Chondrocyte (in vitro differentiated cells): ENCODE data around the gene NADSYN1. TPM values are rescaled to one million over a fixed set of nuclear protein-coding genes. Genes with fewer than 3 reads are reported as not detected.
"Not testable (repeated sequence)": the region's sequence is repeated elsewhere in the genome, so short reads cannot be mapped to it uniquely, and the experiment has no call there.

Experiments used
- DNase-seq: peaks from one replicate; pipeline ENCODE4 v3.0.0; 2021; ENCODE audit warnings: mixed read lengths, low spot score
- H3K27ac Mint-ChIP-seq: one replicate; pipeline ENCODE4 v1.8.0; 2021; ENCODE audit warnings: mild to moderate bottlenecking, moderate library complexity, mixed read lengths; ENCODE audit not compliant: unreplicated experiment
- H3K27me3 Mint-ChIP-seq: 2 replicates; pipeline ENCODE4 v1.8.0; 2021; ENCODE audit warnings: low read depth, mixed read lengths
- H3K36me3 Mint-ChIP-seq: 2 replicates; pipeline ENCODE4 v1.8.0; 2021; ENCODE audit warnings: low read depth, mixed read lengths
- H3K4me1 Mint-ChIP-seq: 2 replicates; pipeline ENCODE4 v1.8.0; 2021; ENCODE audit warnings: low read depth, mild to moderate bottlenecking, mixed read lengths
- H3K4me3 Mint-ChIP-seq: one replicate; pipeline ENCODE4 v1.8.0; 2021; ENCODE audit warnings: mild to moderate bottlenecking, moderate library complexity, mixed read lengths; ENCODE audit not compliant: unreplicated experiment
- H3K9me3 Mint-ChIP-seq: 2 replicates; pipeline ENCODE4 v1.8.0; 2021; ENCODE audit warnings: low read depth, mixed read lengths
- CTCF ChIP-seq: fragments of 200-600 bp; sonication (generic); IDR thresholded peaks from 2 replicates; pipeline ENCODE4 v1.5.0; 2021; ENCODE audit warnings: antibody characterized with exemption, mild to moderate bottlenecking, moderate library complexity
- total RNA-seq: library from RNA; stranded (reverse); gene quantifications from 3 replicates; pipeline ENCODE4 v1.2.1, GENCODE V29; 2021

Gene NADSYN1
- total RNA-seq, 1 donor from 2014 or later: 38.8 TPM

DNA sequence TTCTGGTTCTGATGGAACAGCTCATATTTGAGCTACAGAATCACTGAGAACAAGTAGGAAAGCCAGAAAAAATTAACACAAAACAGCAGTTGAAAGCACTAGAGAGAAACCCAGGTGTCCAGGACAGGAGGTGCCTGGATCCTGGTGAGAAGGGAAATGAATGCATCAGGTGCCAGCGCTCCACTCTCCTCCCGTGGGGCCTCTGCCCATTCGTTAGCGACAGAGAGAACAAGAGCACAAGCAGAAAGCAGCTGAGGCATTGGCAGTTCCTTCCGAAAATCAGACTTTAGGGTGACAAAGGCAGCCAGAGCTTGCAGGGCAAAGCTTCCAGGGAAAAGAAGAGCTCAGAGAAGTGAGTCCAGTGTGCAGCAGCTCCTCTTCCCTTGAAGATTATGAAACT, 54.1 kb downstream of the NADSYN1 start:
- Mint-ChIP-seq H3K4me3 (no peak overlapping the region), H3K4me1 (peaks cover 2% of the 10 kb centered on the region), H3K27ac (no peak overlapping the region), H3K9me3 (peaks cover 44% of the 10 kb centered on the region), H3K27me3 (no peaks in the 10 kb centered on the region), H3K36me3 (peaks cover 27% of the 10 kb centered on the region)
- no peak for TF ChIP-seq CTCF
- peak; percentile 52 for DNase-seq

GRCh38 chr11:71518506-71519471, 65.8 kb downstream of the NADSYN1 start:
- H3K9me3 Mint-ChIP-seq: peaks cover 10% of the 10 kb centered on the region
- no peak overlapping the region for H3K27ac Mint-ChIP-seq
- H3K36me3 Mint-ChIP-seq: peaks cover 6% of the 10 kb centered on the region
- no peak for TF ChIP-seq CTCF
- no peaks in the 10 kb centered on the region for H3K27me3 Mint-ChIP-seq
- H3K4me1 Mint-ChIP-seq: no peaks in the 10 kb centered on the region
- H3K4me3 Mint-ChIP-seq: no peak overlapping the region
- peak; percentile 75 for DNase-seq

DNA sequence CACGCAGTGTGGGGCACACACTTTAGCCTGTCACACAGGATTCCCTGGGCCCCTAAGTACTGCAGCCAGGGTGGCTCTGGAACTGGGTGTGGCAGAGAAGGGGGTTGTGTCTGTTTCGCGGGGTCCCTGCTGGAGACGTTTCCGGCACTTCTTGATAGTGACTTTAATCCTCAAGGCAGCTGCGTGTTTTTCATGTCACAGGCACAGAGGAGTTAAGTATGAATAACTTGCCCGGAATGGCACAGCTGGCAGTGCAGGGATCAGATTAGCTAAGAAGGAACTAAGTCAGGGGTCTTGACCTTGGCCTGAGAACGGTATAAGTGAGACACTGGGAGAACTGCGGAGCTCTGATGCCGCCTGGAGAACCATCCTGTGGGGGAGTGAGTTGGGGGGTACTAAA, 66.5 kb downstream of the NADSYN1 start:
- Mint-ChIP-seq H3K4me3 (no peak overlapping the region), H3K27me3 (no peaks in the 10 kb centered on the region), H3K4me1 (no peaks in the 10 kb centered on the region), H3K36me3 (peaks cover 6% of the 10 kb centered on the region), H3K9me3 (peaks cover 7% of the 10 kb centered on the region), H3K27ac (no peak overlapping the region)
- TF ChIP-seq CTCF: no peak
- DNase-seq: peak; percentile 41

- DNase-seq: peak; percentile 17
- no peak for TF ChIP-seq CTCF
- Mint-ChIP-seq H3K9me3 (peaks cover 10% of the 10 kb centered on the region), H3K36me3 (peaks cover 6% of the 10 kb centered on the region), H3K4me1 (no peaks in the 10 kb centered on the region), H3K4me3 (no peak overlapping the region), H3K27me3 (peaks cover 10% of the 10 kb centered on the region), H3K27ac (no peak overlapping the region)
These were observed 72.4 kb downstream of the NADSYN1 start for GRCh38 chr11:71525188-71525937.

GRCh38 chr11:71525938-71526495, 73.0 kb downstream of the NADSYN1 start:
- no peak overlapping the region for H3K27ac Mint-ChIP-seq
- no peak overlapping the region for H3K4me3 Mint-ChIP-seq
- H3K9me3 Mint-ChIP-seq: peaks cover 10% of the 10 kb centered on the region
- no peaks in the 10 kb centered on the region for H3K4me1 Mint-ChIP-seq
- TF ChIP-seq CTCF: no peak
- peak; percentile 37 for DNase-seq
- peaks cover 6% of the 10 kb centered on the region for H3K36me3 Mint-ChIP-seq
- peaks cover 10% of the 10 kb centered on the region for H3K27me3 Mint-ChIP-seq

DNA sequence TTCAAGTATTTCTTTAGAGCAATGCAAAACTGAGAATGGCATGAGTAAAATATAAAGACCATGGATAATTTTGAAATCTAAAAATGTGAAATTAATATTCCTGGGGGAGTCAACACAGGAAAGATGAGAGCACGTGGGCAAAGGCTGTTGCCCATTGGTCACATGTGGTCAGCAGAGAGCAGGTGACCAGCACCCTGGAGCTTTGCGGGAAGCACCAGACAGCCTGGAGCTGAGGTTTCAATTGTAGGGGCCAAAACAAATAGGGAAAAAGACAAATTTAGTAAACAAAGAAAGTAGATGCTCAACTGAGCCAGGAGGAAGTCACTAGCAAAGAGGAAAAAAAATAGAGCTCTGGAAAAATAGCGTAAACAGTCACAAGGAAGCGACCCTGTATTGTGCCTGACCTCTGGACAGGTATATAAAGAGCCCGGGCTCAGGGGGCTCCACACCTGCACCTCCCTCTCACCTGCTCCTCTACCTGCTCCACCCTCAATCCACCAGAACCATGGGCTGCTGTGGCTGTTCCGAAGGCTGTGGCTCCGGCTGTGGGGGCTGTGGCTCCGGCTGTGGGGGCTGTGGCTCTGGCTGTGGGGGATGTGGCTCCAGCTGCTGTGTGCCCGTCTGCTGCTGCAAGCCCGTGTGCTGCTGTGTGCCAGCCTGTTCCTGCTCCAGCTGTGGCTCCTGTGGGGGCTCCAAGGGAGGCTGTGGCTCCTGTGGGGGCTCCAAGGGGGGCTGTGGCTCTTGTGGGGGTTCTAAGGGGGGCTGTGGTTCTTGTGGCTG, 74.0 kb downstream of the NADSYN1 start, which contains the start of gene KRTAP5-7:
Gene KRTAP5-7, plus strand, starts transcription at position 472 of the 780 bp plus-strand sequence. Its CDS starts 34 bp downstream, at position 506.
- not testable (repeated sequence) for H3K9me3 Mint-ChIP-seq, H3K36me3 Mint-ChIP-seq, H3K4me3 Mint-ChIP-seq, H3K27ac Mint-ChIP-seq, H3K4me1 Mint-ChIP-seq
- peak; percentile 32 for DNase-seq
- peaks cover 10% of the 10 kb centered on the region for H3K27me3 Mint-ChIP-seq
